Neuronal stem cell (in vitro differentiated cells): ENCODE data around the gene DNASE1L3.

ENCODE experiments used
- DNase-seq: peaks from one replicate; pipeline ENCODE4 v3.0.0-alpha.2; 2013; ENCODE audit warnings: low spot score
- H2AFZ ChIP-seq: one replicate; pipeline ENCODE4 v1.6.1; 2013; ENCODE audit warnings: mild to moderate bottlenecking, low read length, inconsistent platforms
- H2AK5ac ChIP-seq: 2 replicates; pipeline ENCODE4 v1.6.1; 2013; ENCODE audit warnings: low read depth, mild to moderate bottlenecking, inconsistent platforms, low read length, moderate library complexity, mixed read lengths
- H2BK120ac ChIP-seq: 2 replicates; pipeline ENCODE4 v1.6.1; 2013; ENCODE audit warnings: low read depth, mild to moderate bottlenecking, inconsistent platforms, low read length, moderate library complexity, mixed read lengths
- H2BK12ac ChIP-seq: one replicate; pipeline ENCODE4 v1.6.1; 2013; ENCODE audit warnings: low read length, inconsistent platforms
- H2BK15ac ChIP-seq: 2 replicates; pipeline ENCODE4 v1.6.1; 2013; ENCODE audit warnings: mild to moderate bottlenecking, low read length, inconsistent platforms, mixed read lengths
- H2BK5ac ChIP-seq: one replicate; pipeline ENCODE4 v1.6.1; 2013; ENCODE audit warnings: inconsistent platforms, mild to moderate bottlenecking, low read length, moderate library complexity
- H3K14ac ChIP-seq: one replicate; pipeline ENCODE4 v1.6.1; 2013; ENCODE audit warnings: low read length, inconsistent platforms
- H3K18ac ChIP-seq: 2 replicates; pipeline ENCODE4 v1.6.1; 2013; ENCODE audit warnings: low read length, inconsistent platforms
- H3K23ac ChIP-seq: 2 replicates; pipeline ENCODE4 v1.6.1; 2013; ENCODE audit warnings: low read depth, mild to moderate bottlenecking, mixed read lengths, low read length, inconsistent platforms; ENCODE audit not compliant: poor library complexity
- H3K27ac ChIP-seq: replicated peaks from 3 replicates; pipeline ENCODE4 v1.5.1; 2013; ENCODE audit warnings: low read length, inconsistent platforms
- H3K27me3 ChIP-seq, 3 experiments: 2 replicates each; pipeline ENCODE4 v1.6.1; 2013; ENCODE audit warnings: low read length in 3 of 3, mild to moderate bottlenecking in 2 of 3, inconsistent platforms in 1 of 3, low read depth in 1 of 3, mixed read lengths in 1 of 3, moderate library complexity in 1 of 3; ENCODE audit not compliant: control insufficient read depth in 3 of 3, insufficient read depth in 3 of 3
- H3K36me3 ChIP-seq, 2 donors: replicated peaks in 1 of 2; 2 replicates each; pipeline ENCODE4 v1.6.1; 2013; ENCODE audit warnings: low read length in 2 of 2; ENCODE audit not compliant: control insufficient read depth in 2 of 2, insufficient read depth in 2 of 2
- H3K4ac ChIP-seq: 2 replicates; pipeline ENCODE4 v1.6.1; 2013; ENCODE audit warnings: inconsistent platforms, mild to moderate bottlenecking, low read length, moderate library complexity
- H3K4me1 ChIP-seq, 2 donors: 1 replicate in 1 of 2; 2 replicates in 1 of 2; pipeline ENCODE4 v1.6.1; 2013; ENCODE audit warnings: low read length in 2 of 2, low read depth in 1 of 2; ENCODE audit not compliant: control insufficient read depth in 2 of 2, insufficient read depth in 1 of 2
- H3K4me2 ChIP-seq: one replicate; pipeline ENCODE4 v1.6.1; 2013; ENCODE audit warnings: mild to moderate bottlenecking, low read length, inconsistent platforms; ENCODE audit not compliant: insufficient read depth, poor library complexity, severe bottlenecking
- H3K4me3 ChIP-seq, 2 donors: 2 replicates each; pipeline ENCODE4 v1.5.1; 2013; ENCODE audit warnings: low read length in 2 of 2, mild to moderate bottlenecking in 2 of 2, inconsistent platforms in 1 of 2, moderate library complexity in 1 of 2
- H3K79me1 ChIP-seq: one replicate; pipeline ENCODE4 v1.6.1; 2013; ENCODE audit warnings: low read depth, mild to moderate bottlenecking, inconsistent platforms, low read length, moderate library complexity
- H3K9ac ChIP-seq: one replicate; pipeline ENCODE4 v1.6.1; 2013; ENCODE audit warnings: mild to moderate bottlenecking, low read depth, low read length, inconsistent platforms; ENCODE audit not compliant: poor library complexity
- H3K9me3 ChIP-seq, 2 donors: replicated peaks in 1 of 2; 2 replicates each; pipeline versions ENCODE3 to v1.6.1; 2013; ENCODE audit warnings: low read length in 2 of 2, mild to moderate bottlenecking in 2 of 2, inconsistent platforms in 1 of 2, low read depth in 1 of 2, mixed read lengths in 1 of 2, moderate library complexity in 1 of 2; ENCODE audit not compliant: control insufficient read depth in 2 of 2, insufficient read depth in 1 of 2
- H4K8ac ChIP-seq: one replicate; pipeline ENCODE4 v1.6.1; 2013; ENCODE audit warnings: low read depth, mild to moderate bottlenecking, inconsistent platforms, low read length, moderate library complexity
- H4K91ac ChIP-seq: one replicate; pipeline ENCODE4 v1.6.1; 2013; ENCODE audit warnings: low read length, low read depth, mild to moderate bottlenecking, inconsistent platforms; ENCODE audit not compliant: poor library complexity
- WGBS, 2 donors: extraction: QIAGEN DNeasy Blood & Tissue Kit; methylation state at CpG; one replicate each; pipeline ENCODE4 v1.1.7; 2013; ENCODE audit warnings: missing lambda C conversion rate in 2 of 2, mixed read lengths in 1 of 2; ENCODE audit not compliant: insufficient read length in 2 of 2, insufficient replicate concordance in 1 of 2; ENCODE audit errors: extremely low coverage in 2 of 2; 5-methylcytosine and 5-hydroxymethylcytosine counted together

DNASE1L3 gene

GRCh38 chr3:58144478-58145325, 66.1 kb downstream of the DNASE1L3 start:
- WGBS, 2 donors, result no CpG with 5 or more reads among the region's 7 CpGs
- Histone ChIP-seq H2AFZ (no peak overlapping the region), H2AK5ac (no peak overlapping the region), H2BK15ac (no peak overlapping the region), H3K9ac (no peak overlapping the region), H3K23ac (no peak overlapping the region), H3K4me2 (no peak overlapping the region), H3K4me3 (no peak overlapping the region), H3K9me3 (no peaks in the 10 kb centered on the region), H3K4me1 (peaks cover 5 to 10% of the 10 kb centered on the region in 2 donors), H2BK12ac (no peak overlapping the region), H3K27ac (no peak overlapping the region), H3K27me3 (no peaks in the 10 kb centered on the region), H3K14ac (no peak overlapping the region), H3K79me1 (no peaks in the 10 kb centered on the region), H2BK5ac (no peak overlapping the region), H3K36me3 (peaks cover 31 to 59% of the 10 kb centered on the region in 2 donors), H4K91ac (no peak overlapping the region), H3K18ac (no peak overlapping the region), H4K8ac (no peak overlapping the region), H2BK120ac (no peak overlapping the region), H3K4ac (no peak overlapping the region)
- DNase-seq, result no peak

GRCh38 chr3:58143417-58144055, 67.2 kb downstream of the DNASE1L3 start:
- no peak overlapping the region for H3K14ac ChIP-seq
- H3K18ac ChIP-seq, result peak overlapping the region; percentile 58
- H3K79me1 ChIP-seq, result no peaks in the 10 kb centered on the region
- no peak overlapping the region for H2BK12ac ChIP-seq
- peak overlapping the region; percentile 16 for H3K9ac ChIP-seq
- no peak overlapping the region for H2BK5ac ChIP-seq
- no peak overlapping the region for H2BK120ac ChIP-seq
- H2BK15ac ChIP-seq, result no peak overlapping the region
- no peak overlapping the region for H4K8ac ChIP-seq
- no peaks in the 10 kb centered on the region for H3K27me3 ChIP-seq
- H3K4me2 ChIP-seq, result no peak overlapping the region
- DNase-seq, result no peak
- H3K36me3 ChIP-seq, result peaks cover 25 to 52% of the 10 kb centered on the region in 2 donors
- peak overlapping the region; percentile 37 for H3K23ac ChIP-seq
- no CpG with 5 or more reads among the region's 9 CpGs for WGBS, 2 donors
- no peak overlapping the region for H3K4me3 ChIP-seq
- H3K27ac ChIP-seq, result no peak overlapping the region
- H2AFZ ChIP-seq, result no peak overlapping the region
- no peak overlapping the region for H4K91ac ChIP-seq
- H3K4ac ChIP-seq, result no peak overlapping the region
- H2AK5ac ChIP-seq, result no peak overlapping the region
- H3K4me1 ChIP-seq, result peaks cover 5 to 10% of the 10 kb centered on the region in 2 donors
- no peaks in the 10 kb centered on the region for H3K9me3 ChIP-seq
